Activated T-cell treated with anti-CD3 and anti-CD28 coated beads for 24 hours (primary cell): Measurements from ENCODE around the gene OXTR.

Experiments used
- DNase-seq: peaks from one replicate; pipeline ENCODE4 v3.0.0-alpha.2; 2020; ENCODE audit warnings: low read depth

The OXTR gene

GRCh38 chr3:8767256-8767666 lies 2.2 kb downstream of the OXTR start:
- DNase-seq: no peak

GRCh38 chr3:8766148-8766547 lies 3.3 kb downstream of the OXTR start:
- no peak for DNase-seq

GRCh38 chr3:8765528-8765927 lies 3.9 kb downstream of the OXTR start:
- DNase-seq: no peak

GRCh38 chr3:8764528-8764927 lies 4.9 kb downstream of the OXTR start:
- DNase-seq: no peak

GRCh38 chr3:8762607-8763377 lies 6.6 kb downstream of the OXTR start:
- DNase-seq: no peak

GRCh38 chr3:8761866-8762265 lies 7.5 kb downstream of the OXTR start:
- DNase-seq: no peak

- no peak for DNase-seq
These were observed 8.9 kb downstream of the OXTR start for GRCh38 chr3:8760506-8760905.

GRCh38 chr3:8760091-8760490 lies 9.3 kb downstream of the OXTR start:
- DNase-seq: no peak

GRCh38 chr3:8759038-8759707 lies 10.2 kb downstream of the OXTR start:
- no peak for DNase-seq

GRCh38 chr3:8757551-8758518 lies 11.6 kb downstream of the OXTR start:
- DNase-seq: no peak

GRCh38 chr3:8756671-8757070 lies 12.7 kb downstream of the OXTR start:
- DNase-seq: no peak

- DNase-seq: no peak
These were observed 13.7 kb downstream of the OXTR start for GRCh38 chr3:8755564-8756237.

GRCh38 chr3:8755097-8755496 lies 14.3 kb downstream of the OXTR start:
- DNase-seq: no peak

GRCh38 chr3:8752832-8753231 lies 16.6 kb downstream of the OXTR start:
- no peak for DNase-seq

GRCh38 chr3:8749316-8749715 lies 20.1 kb downstream of the OXTR start:
- DNase-seq: no peak

- DNase-seq: no peak
These were observed 22.6 kb downstream of the OXTR start for GRCh38 chr3:8746780-8747345.

- DNase-seq: no peak
These were observed 23.6 kb downstream of the OXTR start for GRCh38 chr3:8745619-8746370.

- no peak for DNase-seq
These were observed 25.5 kb downstream of the OXTR start for GRCh38 chr3:8743911-8744310.

- DNase-seq: no peak
These were observed 26.3 kb downstream of the OXTR start for GRCh38 chr3:8743021-8743601.

- DNase-seq: no peak
These were observed 27.7 kb downstream of the OXTR start for GRCh38 chr3:8741581-8742261.
